ENCODE data around the gene LEF1. TPM values are rescaled to one million over a fixed set of nuclear protein-coding genes. Genes with fewer than 3 reads are reported as not detected.

The LEF1 gene
- total RNA-seq, result 2.0 and 9.5 TPM in 2 replicates

DNA sequence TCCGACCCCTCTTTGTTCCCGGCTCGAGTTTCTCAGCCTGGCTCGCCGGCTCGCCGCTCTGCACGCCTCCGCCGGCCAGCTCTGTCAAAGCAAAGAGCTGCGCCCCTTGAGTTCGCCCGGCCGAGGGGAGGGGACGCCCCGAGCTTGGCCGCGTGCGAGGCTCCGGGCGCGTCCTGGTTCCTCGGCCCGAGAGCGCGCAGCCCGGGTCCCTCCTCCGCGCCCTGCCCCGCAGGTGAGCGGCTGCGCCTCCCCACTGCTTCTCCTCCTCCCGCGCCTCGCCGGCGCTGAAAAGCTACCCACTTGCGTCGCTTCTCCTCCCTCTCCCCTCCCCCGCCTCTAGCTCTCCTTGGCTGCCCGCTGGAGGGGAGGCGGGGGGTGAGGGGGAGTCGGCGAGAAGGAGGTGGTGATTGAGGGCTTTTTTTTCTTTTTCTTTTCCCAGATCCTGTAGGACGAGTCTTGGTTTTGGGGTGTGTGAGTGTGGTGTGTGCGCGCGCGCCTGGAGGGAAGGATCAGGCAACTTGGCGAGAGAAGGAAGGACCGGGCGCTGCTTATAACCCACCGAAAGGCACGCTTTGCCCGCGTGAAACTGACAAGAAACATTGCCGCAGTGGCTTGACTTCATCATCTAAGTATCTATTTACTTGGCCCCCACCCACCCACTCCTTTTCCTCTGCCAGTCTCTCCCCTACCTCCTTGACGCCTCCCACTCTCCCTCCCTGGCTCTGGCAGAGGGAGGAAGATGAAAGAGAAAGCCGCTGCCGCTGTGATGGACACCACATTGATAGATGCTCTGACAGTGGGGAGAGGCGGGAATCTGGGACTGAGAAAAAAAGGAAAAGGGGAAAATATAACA, at the start of gene LEF1:
TSS of gene LEF1 (minus strand) at position 262 of the 853 bp plus-strand sequence. CDS start 1,165 bp downstream, outside the sequence.

Other genes starting within 250 kb of the LEF1 start
- 4.2 and 8.2 TPM in 2 replicates for gene CYP2U1, start 237.4 kb downstream of the LEF1 start, total RNA-seq
- 19.0 and 21.3 TPM in 2 replicates for gene HADH, start 179.0 kb downstream of the LEF1 start, total RNA-seq